GM12872 (cell line): Measurements from ENCODE around the gene OXER1.

Experiments used
- CTCF ChIP-seq: IDR thresholded peaks from 3 replicates; pipeline ENCODE4 v1.5.1; 2011; ENCODE audit warnings: low read depth, mild to moderate bottlenecking, low read length, moderate library complexity; ENCODE audit not compliant: insufficient read depth

OXER1 gene

GRCh38 chr2:42787788-42788477 is 24.0 kb upstream of the OXER1 start:
- TF ChIP-seq CTCF: no peak

GRCh38 chr2:42787424-42787787 is 23.5 kb upstream of the OXER1 start:
- TF ChIP-seq CTCF: no peak

GRCh38 chr2:42786561-42787345 is 22.8 kb upstream of the OXER1 start:
- no peak for TF ChIP-seq CTCF

GRCh38 chr2:42784204-42784880 is 20.4 kb upstream of the OXER1 start:
- TF ChIP-seq CTCF: no peak

GRCh38 chr2:42783511-42783910 is 19.6 kb upstream of the OXER1 start:
- no peak for TF ChIP-seq CTCF

- TF ChIP-seq CTCF: no peak
Observed at GRCh38 chr2:42781181-42781580, 17.2 kb upstream of the OXER1 start.
